KOPT-K1 (cell line): ENCODE measurements around the gene DDTL.
"Not testable (repeated sequence)": the region's sequence is repeated elsewhere in the genome, so short reads cannot be mapped to it uniquely, and the experiment has no call there.

Experiments
- H3K27ac ChIP-seq: fragments of 200-600 bp; sonication (generic); 2 replicates; pipeline ENCODE4 v1.5.1; 2016; ENCODE audit warnings: antibody characterized with exemption, mild to moderate bottlenecking, low read depth, low read length; ENCODE audit not compliant: poor library complexity, severe bottlenecking
- H3K36me3 ChIP-seq: fragments of 200-600 bp; sonication (generic); 2 replicates; pipeline ENCODE4 v1.5.1; 2017; ENCODE audit warnings: antibody characterized with exemption, mild to moderate bottlenecking, low read length, moderate library complexity; ENCODE audit not compliant: insufficient read depth
- H3K9me3 ChIP-seq: fragments of 200-600 bp; sonication (generic); 2 replicates; pipeline ENCODE4 v1.5.1; 2017; ENCODE audit warnings: antibody characterized with exemption, low read length, mild to moderate bottlenecking; ENCODE audit not compliant: insufficient read depth, poor library complexity, severe bottlenecking

Gene DDTL

GRCh38 chr22:23986089-23986488 is 19.4 kb downstream of the DDTL start:
- not testable (repeated sequence) for H3K9me3 ChIP-seq, H3K36me3 ChIP-seq, H3K27ac ChIP-seq

GRCh38 chr22:23986538-23987178 is 20.0 kb downstream of the DDTL start:
- H3K9me3 ChIP-seq, H3K36me3 ChIP-seq, H3K27ac ChIP-seq: not testable (repeated sequence)

- not testable (repeated sequence) for H3K36me3 ChIP-seq, H3K27ac ChIP-seq, H3K9me3 ChIP-seq
Observed at GRCh38 chr22:23989583-23990244, 23.0 kb downstream of the DDTL start.

- H3K36me3 ChIP-seq, H3K27ac ChIP-seq, H3K9me3 ChIP-seq: not testable (repeated sequence)
Observed at GRCh38 chr22:23993080-23993479, 26.4 kb downstream of the DDTL start.

- not testable (repeated sequence) for H3K27ac ChIP-seq, H3K9me3 ChIP-seq, H3K36me3 ChIP-seq
Observed at GRCh38 chr22:23993581-23994177, 27.0 kb downstream of the DDTL start.

GRCh38 chr22:23997092-23997491 is 30.4 kb downstream of the DDTL start:
- Histone ChIP-seq H3K36me3 (no peaks in the 10 kb centered on the region), H3K27ac (no peak overlapping the region), H3K9me3 (no peaks in the 10 kb centered on the region)

- H3K9me3 ChIP-seq, H3K36me3 ChIP-seq, H3K27ac ChIP-seq: not testable (repeated sequence)
Observed at GRCh38 chr22:23999779-24000178, 33.1 kb downstream of the DDTL start.

GRCh38 chr22:24001314-24001713 is 34.6 kb downstream of the DDTL start:
- no peaks in the 10 kb centered on the region for H3K9me3 ChIP-seq
- no peaks in the 10 kb centered on the region for H3K36me3 ChIP-seq
- H3K27ac ChIP-seq = no peak overlapping the region

- Histone ChIP-seq H3K27ac (no peak overlapping the region), H3K36me3 (no peaks in the 10 kb centered on the region), H3K9me3 (no peaks in the 10 kb centered on the region)
Observed at GRCh38 chr22:24002272-24002671, 35.6 kb downstream of the DDTL start.

- Histone ChIP-seq H3K36me3 (no peaks in the 10 kb centered on the region), H3K9me3 (no peaks in the 10 kb centered on the region), H3K27ac (no peak overlapping the region)
Observed at GRCh38 chr22:24002851-24003250, 36.2 kb downstream of the DDTL start.

GRCh38 chr22:24003887-24004286 is 37.2 kb downstream of the DDTL start:
- Histone ChIP-seq H3K27ac (no peak overlapping the region), H3K9me3 (no peaks in the 10 kb centered on the region), H3K36me3 (no peaks in the 10 kb centered on the region)

- H3K9me3 ChIP-seq = peaks cover 3% of the 10 kb centered on the region
- no peaks in the 10 kb centered on the region for H3K36me3 ChIP-seq
- no peak within 1 kb of the TSS for H3K27ac ChIP-seq
Observed at GRCh38 chr22:24005201-24005600, 38.5 kb downstream of the DDTL start, which contains the start of gene GSTT4. TSS of gene GSTT4 (minus strand) at chr22:24005453. CDS start at chr22:24005356, 97 bp downstream.

- no peaks in the 10 kb centered on the region for H3K36me3 ChIP-seq
- H3K27ac ChIP-seq = no peak overlapping the region
- H3K9me3 ChIP-seq = peaks cover 3% of the 10 kb centered on the region
Observed at GRCh38 chr22:24006207-24006913, 39.7 kb downstream of the DDTL start.

- H3K27ac ChIP-seq = no peak overlapping the region
Observed at GRCh38 chr22:24006914-24007214, 40.2 kb downstream of the DDTL start.

GRCh38 chr22:24007253-24008021 is 40.7 kb downstream of the DDTL start:
- Histone ChIP-seq H3K27ac (no peak overlapping the region), H3K36me3 (no peaks in the 10 kb centered on the region), H3K9me3 (peaks cover 3% of the 10 kb centered on the region)

More at GRCh38 chr22:24006914-24007214, 40.2 kb downstream of the DDTL start:
- Histone ChIP-seq H3K36me3 (no peaks in the 10 kb centered on the region), H3K9me3 (peaks cover 3% of the 10 kb centered on the region)
